Measurements from ENCODE around the gene KDM4B. TPM values are rescaled to one million over a fixed set of nuclear protein-coding genes. Genes with fewer than 3 reads are reported as not detected.

Gene KDM4B
- total RNA-seq, 2 experiments from 2014 or later, result 31.2 to 42.3 TPM

GRCh38 chr19:5137571-5138124 lies 168.7 kb downstream of the KDM4B start:
- ATAC-seq (no peak), DNase-seq (no peak)
- CTCF ChIA-PET, result no interaction called here
- Mint-ChIP-seq H3K27ac (no peak overlapping the region), H3K4me1 (peaks cover 23% of the 10 kb centered on the region), H3K4me3 (no peak overlapping the region), H3K9me3 (ENCODE audit: low read depth) (no peaks in the 10 kb centered on the region), H3K27me3 (peaks cover 2% of the 10 kb centered on the region), H3K36me3 (peaks cover 25% of the 10 kb centered on the region)

- ATAC-seq, result peak; percentile 78
- Mint-ChIP-seq H3K27ac (peak overlapping the region; percentile 86), H3K4me1 (peaks cover 32% of the 10 kb centered on the region), H3K27me3 (peaks cover 2% of the 10 kb centered on the region), H3K9me3 (ENCODE audit: low read depth) (no peaks in the 10 kb centered on the region), H3K4me3 (peak overlapping the region; percentile 58), H3K36me3 (peaks cover 25% of the 10 kb centered on the region)
- CTCF ChIA-PET, result interaction anchor here (1.0 to 1.3 kb wide), 2 partner anchors 89 to 329 kb away, joined by 3 read pairs; no protein-coding TSS in a partner anchor
- DNase-seq, result peak; percentile 96
Observed at GRCh38 chr19:5138606-5139582, 170.0 kb downstream of the KDM4B start.

GRCh38 chr19:5139583-5140325 lies 170.8 kb downstream of the KDM4B start:
- Mint-ChIP-seq H3K4me3 (peak overlapping the region; percentile 58), H3K27ac (peak overlapping the region; percentile 86), H3K27me3 (peaks cover 2% of the 10 kb centered on the region), H3K36me3 (peaks cover 25% of the 10 kb centered on the region), H3K4me1 (peaks cover 32% of the 10 kb centered on the region), H3K9me3 (ENCODE audit: low read depth) (no peaks in the 10 kb centered on the region)
- DNase-seq, result no peak
- ATAC-seq, result peak; percentile 10
- CTCF ChIA-PET, result interaction anchor here (1.0 to 1.3 kb wide), 2 partner anchors 90 to 330 kb away, joined by 3 read pairs; no protein-coding TSS in a partner anchor

- DNase-seq (no peak), ATAC-seq (no peak)
- Mint-ChIP-seq H3K27ac (no peak overlapping the region), H3K27me3 (peaks cover 2% of the 10 kb centered on the region), H3K4me1 (peaks cover 32% of the 10 kb centered on the region), H3K4me3 (no peak overlapping the region), H3K9me3 (ENCODE audit: low read depth) (no peaks in the 10 kb centered on the region), H3K36me3 (peaks cover 30% of the 10 kb centered on the region)
- CTCF ChIA-PET, result interaction anchor here (0.8 kb wide), 1 partner anchor 92 kb away, joined by 3 read pairs; no protein-coding TSS in a partner anchor
Observed at GRCh38 chr19:5141129-5141849, 172.4 kb downstream of the KDM4B start.

GRCh38 chr19:5141850-5142724 lies 173.2 kb downstream of the KDM4B start:
- Mint-ChIP-seq H3K4me3 (no peak overlapping the region), H3K27ac (no peak overlapping the region), H3K9me3 (ENCODE audit: low read depth) (no peaks in the 10 kb centered on the region), H3K27me3 (peaks cover 2% of the 10 kb centered on the region), H3K4me1 (peaks cover 32% of the 10 kb centered on the region), H3K36me3 (peaks cover 31% of the 10 kb centered on the region)
- DNase-seq (no peak), ATAC-seq (no peak)
- CTCF ChIA-PET, result interaction anchor here (0.8 kb wide), 1 partner anchor 93 kb away, joined by 3 read pairs; no protein-coding TSS in a partner anchor

GRCh38 chr19:5142725-5143097 lies 173.8 kb downstream of the KDM4B start:
- peaks cover 29% of the 10 kb centered on the region for H3K36me3 Mint-ChIP-seq
- H3K9me3 Mint-ChIP-seq (ENCODE audit: low read depth), result no peaks in the 10 kb centered on the region
- CTCF ChIA-PET, result interaction anchor here (1.0 kb wide), 1 partner anchor 11 kb away, joined by 3 read pairs; no protein-coding TSS in a partner anchor
- no peak overlapping the region for H3K27ac Mint-ChIP-seq
- peaks cover 32% of the 10 kb centered on the region for H3K4me1 Mint-ChIP-seq
- DNase-seq (no peak), ATAC-seq (no peak)
- H3K4me3 Mint-ChIP-seq, result no peak overlapping the region
- H3K27me3 Mint-ChIP-seq, result peaks cover 2% of the 10 kb centered on the region

GRCh38 chr19:5143471-5144411 lies 174.8 kb downstream of the KDM4B start:
- ATAC-seq, result no peak

GRCh38 chr19:5144545-5145179 lies 175.7 kb downstream of the KDM4B start:
- no peak overlapping the region for H3K4me3 Mint-ChIP-seq
- no peaks in the 10 kb centered on the region for H3K9me3 Mint-ChIP-seq (ENCODE audit: low read depth)
- peaks cover 11% of the 10 kb centered on the region for H3K36me3 Mint-ChIP-seq
- no peaks in the 10 kb centered on the region for H3K27me3 Mint-ChIP-seq
- no peak overlapping the region for H3K27ac Mint-ChIP-seq
- peaks cover 17% of the 10 kb centered on the region for H3K4me1 Mint-ChIP-seq
- DNase-seq, result no peak
- ATAC-seq, result no peak
- CTCF ChIA-PET, result interaction anchor here (0.6 kb wide), 2 partner anchors 28 to 261 kb away, joined by 3 to 4 read pairs; no protein-coding TSS in a partner anchor

More at GRCh38 chr19:5143471-5144411, 174.8 kb downstream of the KDM4B start:
- peaks cover 2% of the 10 kb centered on the region for H3K27me3 Mint-ChIP-seq
- CTCF ChIA-PET, result interaction anchor here (1.0 kb wide), 1 partner anchor 10 kb away, joined by 3 read pairs; no protein-coding TSS in a partner anchor
- peaks cover 26% of the 10 kb centered on the region for H3K4me1 Mint-ChIP-seq
- no peak overlapping the region for H3K27ac Mint-ChIP-seq
- peaks cover 19% of the 10 kb centered on the region for H3K36me3 Mint-ChIP-seq
- H3K4me3 Mint-ChIP-seq, result no peak overlapping the region
- no peaks in the 10 kb centered on the region for H3K9me3 Mint-ChIP-seq (ENCODE audit: low read depth)
- no peak for DNase-seq

GRCh38 chr19:5145521-5146511 lies 176.9 kb downstream of the KDM4B start:
- Mint-ChIP-seq H3K27ac (no peak overlapping the region), H3K4me1 (peaks cover 10% of the 10 kb centered on the region), H3K4me3 (no peak overlapping the region), H3K36me3 (peaks cover 8% of the 10 kb centered on the region), H3K27me3 (no peaks in the 10 kb centered on the region), H3K9me3 (ENCODE audit: low read depth) (no peaks in the 10 kb centered on the region)
- DNase-seq, result no peak
- ATAC-seq, result no peak
- CTCF ChIA-PET, result interaction anchor here (1.5 kb wide), 1 partner anchor 26 kb away, joined by 3 read pairs; no protein-coding TSS in a partner anchor

Measured in activated CD8-positive, alpha-beta memory T cell treated with anti-CD3 and anti-CD28 coated beads, Interleukin-2, amount 10 ng/mL, durations not matched to agents 7 days and 5 days (primary cell).